NCI-H2107 treated with DMSO at 0.1 percent for 48 hours (cell line): ENCODE data around the gene MAGI2.

Experiments
- DNase-seq: peaks from one replicate; lab custom pipeline; 2025; ENCODE audit not compliant: unreplicated experiment; lab: John Stamatoyannopoulos, UW

MAGI2 gene

GRCh38 chr7:78207269-78207668 lies 1246.2 kb downstream of the MAGI2 start:
- no peak for DNase-seq

DNA sequence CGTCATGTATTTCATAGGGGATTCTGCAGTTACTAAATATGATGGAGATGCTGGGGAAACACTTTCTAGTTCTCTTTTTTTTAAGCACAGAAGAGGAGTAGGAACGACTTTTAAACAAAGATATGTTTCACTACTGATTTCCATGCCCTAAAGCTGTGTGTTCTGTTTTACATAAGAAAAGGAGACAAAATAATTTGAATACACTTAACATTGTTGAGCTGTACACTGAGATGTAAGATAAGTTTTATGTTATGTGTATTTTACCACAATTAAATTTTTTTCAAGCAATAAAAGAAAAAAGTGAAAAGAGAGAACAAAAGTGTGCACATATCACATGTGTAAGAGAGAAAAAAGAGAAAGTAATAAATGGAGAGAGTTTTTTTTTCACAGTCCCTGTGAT lies 1246.7 kb downstream of the MAGI2 start:
- DNase-seq, result no peak

GRCh38 chr7:78203042-78203720 lies 1250.3 kb downstream of the MAGI2 start:
- DNase-seq, result no peak

- DNase-seq, result no peak
Measured at GRCh38 chr7:78198756-78199155, 1254.7 kb downstream of the MAGI2 start.

GRCh38 chr7:78197447-78197846 lies 1256.0 kb downstream of the MAGI2 start:
- DNase-seq, result no peak

GRCh38 chr7:78195281-78195680 lies 1258.2 kb downstream of the MAGI2 start:
- no peak for DNase-seq

GRCh38 chr7:78194611-78195010 lies 1258.9 kb downstream of the MAGI2 start:
- DNase-seq, result no peak

DNA sequence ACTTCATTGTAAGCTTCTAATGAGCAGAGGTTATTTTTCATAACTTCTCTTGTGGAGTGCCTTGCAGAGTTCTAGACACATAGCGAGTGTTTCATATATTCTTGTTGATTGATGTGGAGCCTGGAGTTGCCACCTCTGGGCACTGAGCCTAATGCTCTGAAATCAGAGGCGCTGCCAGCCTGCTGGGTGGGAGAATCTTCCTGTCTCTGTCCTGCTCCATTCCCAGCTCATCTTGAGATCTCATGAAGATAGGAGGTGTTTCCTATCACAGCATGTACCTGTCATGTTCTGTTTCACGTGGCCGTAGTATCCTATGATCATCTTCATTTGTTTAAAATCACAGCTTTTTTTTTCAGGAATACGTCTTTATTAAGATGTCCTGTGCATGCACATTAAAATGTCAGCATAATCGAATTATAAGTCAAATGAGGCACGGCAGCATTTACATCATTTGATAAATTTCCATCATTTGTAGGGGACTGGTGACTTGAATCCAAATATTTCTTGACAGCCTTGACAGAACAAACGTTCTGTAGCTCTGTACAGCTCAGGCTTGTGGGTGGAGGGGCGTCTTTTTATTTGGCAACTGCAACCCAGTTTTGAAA lies 1261.9 kb downstream of the MAGI2 start:
- DNase-seq, result no peak

DNA sequence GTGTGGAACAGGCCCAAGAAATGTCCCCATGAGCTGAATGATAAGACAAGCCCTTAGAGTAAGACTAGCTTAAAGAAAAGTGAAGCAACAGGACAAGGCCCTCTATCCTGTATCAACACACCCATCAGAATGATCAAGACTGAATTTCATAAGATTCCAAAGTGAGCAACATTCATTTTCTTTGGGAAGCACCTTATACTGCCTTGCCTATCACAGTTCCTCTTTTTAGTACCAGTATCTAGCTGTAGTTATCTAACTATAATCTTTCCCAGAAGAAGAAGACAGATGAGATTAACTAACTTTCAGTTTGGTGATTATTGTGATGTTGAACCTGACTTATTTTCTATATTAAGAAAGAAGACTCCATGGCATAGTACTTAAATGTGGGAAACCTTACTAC lies 1263.7 kb downstream of the MAGI2 start:
- DNase-seq, result no peak

GRCh38 chr7:78185149-78185745 lies 1268.2 kb downstream of the MAGI2 start:
- no peak for DNase-seq

GRCh38 chr7:78184299-78184698 lies 1269.2 kb downstream of the MAGI2 start:
- no peak for DNase-seq

GRCh38 chr7:78179827-78180477 lies 1273.5 kb downstream of the MAGI2 start:
- no peak for DNase-seq

DNA sequence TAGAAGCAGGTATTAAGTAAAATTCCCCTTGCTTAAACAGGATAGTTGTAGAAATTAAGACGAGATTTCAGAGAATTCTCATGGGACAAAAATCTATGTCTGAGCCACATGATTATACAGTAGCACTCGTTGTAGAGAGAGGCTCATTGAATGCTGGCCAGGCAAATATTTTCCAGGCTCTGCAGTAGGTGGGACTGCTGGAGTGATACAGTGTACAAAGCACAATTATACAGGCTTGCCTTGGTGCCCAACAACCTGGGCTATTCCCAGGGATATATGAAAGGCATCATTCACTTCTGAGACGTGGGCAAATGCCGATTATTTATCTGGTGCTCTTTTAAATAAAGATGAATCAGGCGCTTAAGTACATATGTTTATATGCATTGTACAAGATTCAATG lies 1274.3 kb downstream of the MAGI2 start:
- DNase-seq, result no peak

- no peak for DNase-seq
Measured at GRCh38 chr7:78178319-78178718, 1275.1 kb downstream of the MAGI2 start.

GRCh38 chr7:78176171-78176570 lies 1277.3 kb downstream of the MAGI2 start:
- no peak for DNase-seq

DNA sequence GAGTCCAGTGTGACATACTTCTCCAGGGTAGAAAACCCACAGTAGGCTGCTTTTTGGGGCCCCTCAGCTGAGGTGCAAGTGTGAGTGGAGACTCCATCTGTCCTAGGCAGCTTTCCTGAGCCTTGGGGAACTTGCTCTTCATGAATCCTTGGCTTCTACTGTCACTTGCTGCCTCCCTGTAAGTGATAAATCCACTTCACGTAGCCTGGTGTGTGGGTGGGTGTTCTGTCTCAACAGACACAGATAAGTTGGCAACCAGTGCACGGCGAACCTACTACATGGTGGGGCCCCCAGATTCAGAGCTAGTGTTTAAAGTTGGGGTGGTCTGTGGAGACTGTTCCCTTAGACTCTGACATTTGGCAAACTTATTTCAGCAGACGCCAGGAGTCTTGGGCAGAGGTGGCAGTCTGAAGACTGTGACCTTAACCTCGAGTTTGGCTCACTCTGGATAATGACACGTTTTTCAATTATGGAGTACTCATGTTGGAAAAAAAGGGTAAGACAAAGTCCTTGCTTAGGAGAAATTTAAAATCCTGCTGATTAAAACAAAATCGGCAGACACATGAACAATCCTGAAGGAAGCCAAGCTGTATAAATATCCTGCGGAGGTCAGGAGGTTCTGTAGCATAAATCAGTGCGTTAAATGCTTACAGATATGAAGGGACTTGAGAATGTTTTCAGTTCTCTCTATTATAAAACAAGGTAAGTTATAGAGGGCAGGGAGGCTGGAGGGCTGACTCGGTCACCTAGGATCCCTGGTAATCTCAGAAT lies 1278.0 kb downstream of the MAGI2 start:
- DNase-seq, result no peak

GRCh38 chr7:78173666-78174065 lies 1279.8 kb downstream of the MAGI2 start:
- no peak for DNase-seq

- DNase-seq, result no peak
Measured at GRCh38 chr7:78172933-78173591, 1280.4 kb downstream of the MAGI2 start.

DNA sequence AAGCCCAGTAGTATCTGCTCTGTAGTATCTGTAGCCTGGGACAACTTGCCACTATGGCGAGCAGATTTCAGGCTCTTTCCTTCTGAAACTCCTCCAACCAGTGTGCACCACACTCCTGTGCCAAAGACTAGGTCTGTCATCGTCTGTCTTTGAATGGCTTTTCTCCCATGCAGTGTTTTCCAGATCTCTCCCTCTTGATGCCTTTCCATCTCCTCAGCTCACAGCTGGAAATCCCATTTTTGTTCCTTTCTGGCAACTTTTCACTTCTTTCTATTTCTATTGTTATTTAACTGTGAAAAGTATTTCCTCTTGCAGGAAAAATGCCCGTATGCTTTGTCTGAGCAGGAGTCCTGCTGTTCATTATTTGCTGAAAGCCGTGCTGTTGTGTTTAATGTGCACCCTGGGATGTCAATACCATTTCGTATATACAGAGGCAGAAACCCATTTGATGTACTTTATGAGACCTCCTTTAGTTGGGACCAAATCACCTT lies 1281.2 kb downstream of the MAGI2 start:
- DNase-seq, result peak; percentile 10

DNA sequence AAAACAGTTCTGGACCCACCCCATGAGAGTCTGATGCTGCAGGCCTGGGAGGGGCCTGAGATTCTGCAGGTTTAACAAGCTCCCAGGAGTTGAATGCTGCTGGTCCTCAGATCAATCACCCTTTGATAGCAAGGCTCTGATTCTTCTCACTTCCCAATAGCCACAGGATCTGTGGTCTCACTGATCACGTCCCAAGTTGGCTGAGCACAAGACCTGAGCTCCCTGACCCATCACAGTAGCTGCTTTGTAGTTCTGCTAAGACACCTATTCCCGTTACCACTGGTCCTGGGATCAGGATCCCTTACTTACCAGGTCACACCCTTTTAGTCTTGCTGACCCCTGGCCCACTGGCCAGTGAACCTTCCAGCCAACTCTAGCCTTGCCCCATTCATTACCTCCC lies 1282.1 kb downstream of the MAGI2 start:
- DNase-seq, result no peak

DNA sequence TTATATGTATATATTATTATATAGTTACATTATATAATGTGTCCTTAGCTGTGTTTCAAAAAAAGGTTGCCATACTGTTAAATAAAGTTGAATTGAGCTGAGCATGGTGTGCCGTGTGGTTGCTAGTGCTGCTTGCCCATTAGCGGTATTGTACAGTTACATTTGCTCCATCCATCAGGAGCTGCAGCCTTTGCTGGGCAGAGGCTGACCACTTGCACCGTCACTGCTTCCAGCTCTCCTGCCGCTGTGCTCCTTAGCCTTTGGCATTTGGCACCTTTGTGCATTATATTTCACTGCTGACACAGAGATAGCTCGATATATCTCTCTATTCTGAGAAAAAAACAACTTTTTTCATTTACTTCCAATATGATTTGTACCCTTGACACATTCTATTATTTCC lies 1282.7 kb downstream of the MAGI2 start:
- DNase-seq, result no peak
